HG02943 (cell line): ENCODE results near the gene RPAP2.

Experiments used
- ATAC-seq: cut with Tn5 transposase; IDR thresholded peaks from one replicate; pipeline ENCODE4 v1.9.1; 2021; ENCODE audit warnings: mild to moderate bottlenecking, low read depth, moderate library complexity; ENCODE audit not compliant: unreplicated experiment

RPAP2 gene

DNA sequence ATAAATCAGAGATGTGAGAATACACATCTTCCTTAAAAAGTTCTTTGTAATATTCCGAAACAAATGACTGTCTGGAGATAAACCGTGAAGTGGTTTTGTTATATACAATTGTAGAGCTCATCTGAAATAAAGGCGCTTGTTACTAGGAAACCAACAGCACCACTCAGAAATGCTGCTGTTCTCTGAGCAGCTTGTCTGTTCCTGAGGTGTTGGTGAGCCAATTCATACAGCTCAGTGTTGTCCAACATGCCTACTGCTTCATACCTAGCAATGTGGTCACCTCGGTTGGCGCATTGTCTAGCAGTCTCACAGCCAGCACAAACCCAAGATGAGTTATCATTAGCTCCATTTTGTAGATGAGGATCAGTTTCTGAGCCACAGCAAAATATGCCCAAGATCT lies 143.5 kb downstream of the RPAP2 start:
- ATAC-seq, result no peak

DNA sequence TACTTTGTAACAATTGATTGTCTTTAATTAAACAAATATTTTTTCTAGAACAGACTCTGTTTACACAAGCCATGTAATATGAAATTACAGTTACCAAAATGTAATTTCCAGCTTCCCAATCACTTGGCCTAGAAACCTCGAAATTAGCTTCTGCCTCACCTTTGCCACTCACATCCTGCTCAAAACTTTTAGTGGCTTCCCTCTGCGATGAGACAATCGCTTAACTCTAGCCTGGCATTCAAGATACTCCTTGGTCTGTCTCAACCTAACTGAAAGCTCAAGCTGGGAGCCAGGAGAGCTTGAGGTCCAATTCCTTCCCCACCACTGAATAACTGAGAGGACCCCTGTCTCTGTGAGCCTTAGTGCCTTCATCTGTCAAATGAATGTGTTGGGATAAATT lies 145.0 kb downstream of the RPAP2 start:
- ATAC-seq, result no peak

DNA sequence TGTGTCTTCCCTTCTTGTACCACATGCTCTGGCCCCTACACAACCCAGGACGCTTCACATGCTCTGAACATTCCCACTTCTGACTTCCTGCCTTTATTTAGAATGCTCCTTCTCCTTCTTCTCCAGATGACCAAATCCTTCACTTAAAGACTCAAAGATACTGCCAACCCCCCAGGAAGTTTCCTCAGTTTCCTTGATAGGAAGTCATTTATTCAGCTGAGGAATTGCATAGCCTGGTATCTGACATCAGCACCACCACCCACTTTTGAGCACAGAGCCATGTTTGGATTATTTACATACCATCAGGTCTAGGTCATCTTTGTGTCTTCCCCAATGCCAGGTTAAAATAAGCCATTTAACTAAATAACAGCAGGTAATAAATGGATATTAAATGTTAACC lies 145.5 kb downstream of the RPAP2 start:
- ATAC-seq, result no peak

DNA sequence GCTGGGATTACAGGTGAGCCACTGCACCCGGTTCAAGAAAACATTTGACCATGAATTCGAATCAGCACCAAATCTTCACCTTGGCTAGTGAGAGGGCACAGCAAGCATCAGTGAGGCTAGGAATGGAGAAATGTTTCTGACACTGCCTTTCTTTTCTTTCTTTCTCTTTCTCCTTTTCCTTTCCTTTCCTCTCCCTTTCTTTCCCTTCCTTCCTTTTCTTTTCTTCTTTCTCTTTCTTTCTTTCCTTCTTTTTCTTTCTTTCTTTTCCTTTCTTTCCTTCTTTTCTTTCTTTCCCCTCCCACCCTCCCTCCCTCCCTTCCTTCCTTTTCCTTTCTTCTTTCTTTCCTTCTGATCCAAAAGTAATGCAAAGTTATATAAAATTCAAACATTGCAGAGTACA lies 147.0 kb downstream of the RPAP2 start:
- no peak for ATAC-seq

DNA sequence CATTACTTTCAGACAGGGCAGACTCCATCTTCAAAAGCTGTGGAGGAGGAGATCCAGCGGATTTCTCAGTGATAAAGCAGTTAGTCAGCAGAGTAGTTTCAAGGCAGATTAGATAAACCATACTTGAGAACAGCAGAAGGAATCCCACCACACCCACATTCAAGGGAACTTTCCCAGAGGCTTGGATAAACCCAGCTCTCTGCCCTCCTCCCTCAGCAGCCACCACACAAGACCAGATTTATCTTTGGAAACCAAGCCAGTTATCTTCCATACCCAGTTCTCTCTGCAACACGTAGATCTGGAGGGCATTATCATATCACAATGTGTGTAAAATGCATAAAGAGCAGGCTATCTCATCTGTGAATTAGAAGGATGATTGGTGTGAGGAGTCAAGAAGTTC lies 147.7 kb downstream of the RPAP2 start:
- ATAC-seq, result no peak

DNA sequence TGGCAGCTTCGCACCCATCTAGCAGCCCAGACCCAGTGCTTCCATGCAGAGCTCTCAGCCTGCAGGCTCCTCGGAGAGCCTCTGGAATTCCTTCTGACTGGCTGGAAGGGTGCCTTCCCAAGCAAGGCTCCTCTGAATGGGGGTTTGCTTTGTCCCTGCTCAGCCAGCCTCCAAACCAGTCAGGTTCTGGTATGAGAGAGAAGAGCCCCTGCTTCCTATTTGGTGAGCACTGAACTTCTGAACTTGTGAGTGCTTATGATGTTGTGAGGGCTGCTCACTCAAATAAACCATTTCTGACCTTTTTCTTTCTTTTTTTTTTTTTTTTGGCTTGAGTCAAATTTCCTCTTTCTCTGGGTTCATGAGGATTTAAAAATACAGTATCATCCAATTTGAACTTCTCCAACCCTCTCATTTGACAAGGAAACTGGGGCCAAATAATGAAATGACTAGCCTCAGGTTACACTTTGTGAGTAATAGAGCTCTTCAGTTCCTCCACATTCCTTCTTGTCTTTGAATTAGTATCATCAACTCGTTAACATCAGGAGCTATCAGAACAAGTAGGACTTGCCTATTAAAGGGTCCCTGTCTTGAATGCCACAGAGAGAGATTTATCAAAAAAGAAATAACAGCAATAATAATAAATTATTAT lies 148.3 kb downstream of the RPAP2 start:
- ATAC-seq, result no peak

DNA sequence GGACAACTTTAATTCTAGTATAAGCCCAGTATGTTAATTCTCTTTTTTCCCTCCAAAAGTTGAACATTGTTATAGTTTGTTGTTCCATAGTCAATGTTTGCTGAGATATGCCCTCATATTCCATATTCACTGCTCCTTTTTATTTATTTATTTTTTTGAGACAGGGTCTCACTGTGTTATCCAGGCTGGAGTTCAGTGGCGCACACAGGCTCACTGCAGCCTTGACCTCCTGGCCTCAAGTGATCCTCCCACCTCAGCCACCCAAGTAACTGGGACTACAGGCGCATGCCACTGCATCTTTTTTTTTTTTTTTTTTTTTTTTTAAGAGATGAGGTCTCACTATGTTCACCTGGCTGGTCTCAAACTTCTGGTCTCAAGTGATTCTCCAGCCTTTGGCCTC lies 149.1 kb downstream of the RPAP2 start:
- no peak for ATAC-seq
